ENCODE measurements around the gene KIRREL3.
A peak's percentile ranks its signal among the peaks of the same experiment; 100 is the strongest.
"Not testable (repeated sequence)": the region's sequence is repeated elsewhere in the genome, so short reads cannot be mapped to it uniquely, and the experiment has no call there.

KIRREL3 gene

GRCh38 chr11:126963115-126963514, 37.5 kb downstream of the KIRREL3 start:
- no peak for FAIRE-seq

DNA sequence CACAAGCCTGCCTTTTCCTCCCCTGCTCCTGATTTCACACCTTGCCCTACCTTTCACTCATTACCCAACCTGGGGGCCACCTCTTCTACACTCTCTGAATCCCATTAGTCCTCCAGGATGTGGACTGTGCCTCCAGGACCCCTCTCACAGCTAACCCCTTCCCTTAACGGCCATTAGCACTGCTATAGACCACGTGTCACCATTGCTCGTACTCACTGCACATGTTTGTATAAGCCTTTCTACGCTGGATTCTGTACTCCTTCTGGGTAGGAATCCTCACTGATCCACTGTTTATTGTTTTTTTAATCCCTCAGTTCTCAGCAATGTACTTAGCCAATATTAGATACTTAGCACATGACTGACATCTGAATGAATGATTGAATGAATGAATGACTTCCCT, 40.9 kb downstream of the KIRREL3 start:
- DNase-seq (ENCODE audit: insufficient read length, low spot score) = no peak
- no peak for FAIRE-seq

More at GRCh38 chr11:126963115-126963514, 37.5 kb downstream of the KIRREL3 start:
- DNase-seq (ENCODE audit: insufficient read length, low spot score) = no peak

DNA sequence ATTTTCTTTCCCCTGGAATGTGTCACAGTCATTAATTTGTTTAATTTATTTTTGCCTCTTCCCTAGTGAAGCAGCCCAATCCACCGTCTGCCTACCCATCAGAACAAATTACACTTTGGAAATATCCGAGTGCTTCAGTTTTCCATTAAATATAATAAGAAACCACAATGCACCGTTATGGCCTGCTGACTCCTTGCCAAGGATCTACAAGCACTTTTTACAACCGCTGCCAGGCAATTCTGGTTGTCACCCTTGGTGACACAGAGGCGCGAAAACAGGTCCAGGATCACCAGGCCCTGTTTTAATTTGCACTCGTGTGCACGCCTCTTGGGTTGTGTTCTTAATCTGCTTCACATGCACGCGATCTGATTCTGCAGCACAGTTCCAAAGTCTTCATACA, 43.9 kb downstream of the KIRREL3 start:
- FAIRE-seq (no peak), DNase-seq (ENCODE audit: insufficient read length, low spot score) (no peak)

GRCh38 chr11:126952533-126952932, 48.0 kb downstream of the KIRREL3 start:
- not testable (repeated sequence) for DNase-seq (ENCODE audit: insufficient read length, low spot score); FAIRE-seq

DNA sequence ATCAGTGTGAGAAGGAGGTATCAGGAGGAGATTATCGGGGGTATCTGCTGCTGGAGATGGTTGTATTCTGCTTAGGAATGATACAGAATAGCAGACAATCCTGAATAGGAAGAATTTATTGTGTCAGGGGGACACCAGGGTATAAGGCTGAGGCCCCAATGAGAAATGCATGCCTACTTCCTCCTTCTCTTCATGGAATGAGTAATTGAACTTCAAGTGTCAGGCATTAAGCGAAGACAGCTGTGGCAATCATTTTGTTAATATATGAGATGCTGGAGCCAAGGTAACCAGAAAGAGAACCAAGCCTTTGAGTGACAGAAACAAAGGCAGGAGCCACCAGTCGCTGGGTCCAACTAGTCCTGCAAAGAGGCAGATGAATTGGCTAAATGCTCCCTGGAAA, 49.1 kb downstream of the KIRREL3 start:
- FAIRE-seq (peak; percentile 23), DNase-seq (ENCODE audit: insufficient read length, low spot score) (no peak)

DNA sequence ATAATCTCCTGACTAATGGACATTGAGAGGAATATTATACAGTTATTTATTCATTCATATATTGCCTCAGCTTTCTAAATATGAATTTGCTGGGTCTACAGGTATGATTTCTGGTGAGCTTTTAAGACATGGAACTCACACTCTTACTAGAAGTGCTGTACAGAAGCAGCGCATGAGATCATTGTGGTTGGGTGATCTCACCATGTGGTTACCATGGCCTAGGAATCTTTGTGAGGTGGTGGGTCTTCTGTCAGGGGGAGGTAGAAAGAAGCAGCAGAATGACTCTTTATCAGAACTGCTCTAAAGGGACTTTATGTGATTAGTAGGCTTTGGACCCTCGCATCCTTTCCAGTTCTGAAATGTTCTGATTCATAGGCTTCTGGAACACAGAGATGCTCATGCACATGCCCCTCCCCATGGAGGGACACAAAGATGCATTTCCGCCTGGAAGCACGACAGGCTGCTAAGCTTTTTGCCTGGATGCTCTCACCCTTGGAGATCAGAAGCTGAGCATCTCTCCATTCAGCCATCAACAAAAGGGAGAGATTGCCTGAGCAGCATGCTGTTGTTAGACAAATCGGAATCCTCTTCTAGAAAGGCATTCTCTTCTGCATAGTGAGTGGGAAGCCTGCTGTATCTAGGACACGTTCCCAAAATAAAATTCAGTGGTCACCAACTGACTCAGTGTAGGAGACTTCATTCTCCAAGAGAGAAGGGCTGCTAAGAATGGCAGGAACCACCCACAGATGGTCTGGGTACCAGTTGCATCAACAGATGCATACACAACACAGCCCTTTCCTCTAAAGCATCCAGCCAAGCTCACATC, 51.3 kb downstream of the KIRREL3 start:
- no peak for FAIRE-seq
- no peak for DNase-seq (ENCODE audit: insufficient read length, low spot score)

- no peak for DNase-seq (ENCODE audit: insufficient read length, low spot score)
- FAIRE-seq = no peak
Observed at GRCh38 chr11:126948563-126948962, 52.0 kb downstream of the KIRREL3 start.

DNA sequence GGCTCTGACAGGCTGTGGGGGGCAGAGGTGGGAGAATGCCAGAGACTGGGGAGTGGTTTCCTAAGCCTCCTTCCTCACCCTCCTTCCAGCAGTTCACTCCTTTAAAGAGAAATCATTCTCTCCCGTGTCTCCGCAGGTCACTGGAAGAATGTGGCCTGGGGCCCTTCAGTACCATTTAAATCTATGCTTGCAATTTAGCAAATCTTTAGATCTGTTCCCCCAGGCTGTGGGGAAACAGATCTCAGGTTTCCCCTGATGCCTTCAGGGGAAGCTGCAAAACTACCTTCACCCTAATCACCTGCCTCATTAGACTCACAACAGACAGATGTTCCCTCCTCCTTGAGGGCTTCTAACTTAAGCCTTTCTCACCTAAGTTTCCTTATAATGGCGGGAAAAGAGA, 55.3 kb downstream of the KIRREL3 start:
- no peak for DNase-seq (ENCODE audit: insufficient read length, low spot score)
- no peak for FAIRE-seq

DNA sequence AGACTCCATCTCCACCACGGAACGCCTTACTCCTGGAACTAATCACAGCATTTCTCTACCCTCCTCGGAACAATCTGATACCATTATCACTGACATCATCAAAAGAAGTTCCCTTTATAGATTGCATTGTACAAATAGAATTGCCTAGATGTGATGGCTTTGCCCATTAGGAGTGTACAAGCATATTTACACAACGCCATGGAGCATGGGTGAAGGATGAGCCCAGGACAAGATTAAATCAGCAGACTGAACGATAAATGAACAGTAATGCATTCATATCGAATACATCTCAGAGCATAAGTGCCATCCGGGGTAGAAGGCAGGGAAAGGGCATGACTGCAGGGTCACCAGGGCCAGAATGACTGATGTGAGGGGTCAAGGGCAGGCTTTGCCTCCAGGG, 57.3 kb downstream of the KIRREL3 start:
- DNase-seq (ENCODE audit: insufficient read length, low spot score) (no peak), FAIRE-seq (no peak)

DNA sequence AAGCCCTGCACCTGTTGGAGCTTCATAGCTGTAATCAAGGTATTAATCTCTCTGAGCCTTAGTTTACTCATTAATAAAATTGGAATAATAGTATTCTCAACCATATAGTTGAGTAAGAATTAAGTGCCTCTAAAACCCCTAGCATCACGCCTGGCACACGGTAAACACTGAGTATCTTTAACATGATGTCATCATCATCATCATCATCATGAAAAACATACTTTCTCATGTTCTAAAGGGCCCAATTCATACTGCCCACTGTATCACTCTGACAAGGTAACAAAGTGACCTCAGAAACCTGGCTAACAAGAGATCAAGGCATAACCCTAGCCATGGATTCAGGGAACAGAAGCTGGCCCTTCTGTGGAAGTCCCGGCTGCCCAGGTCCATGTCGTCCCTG, 58.4 kb downstream of the KIRREL3 start:
- DNase-seq (ENCODE audit: insufficient read length, low spot score) = no peak
- FAIRE-seq = no peak

DNA sequence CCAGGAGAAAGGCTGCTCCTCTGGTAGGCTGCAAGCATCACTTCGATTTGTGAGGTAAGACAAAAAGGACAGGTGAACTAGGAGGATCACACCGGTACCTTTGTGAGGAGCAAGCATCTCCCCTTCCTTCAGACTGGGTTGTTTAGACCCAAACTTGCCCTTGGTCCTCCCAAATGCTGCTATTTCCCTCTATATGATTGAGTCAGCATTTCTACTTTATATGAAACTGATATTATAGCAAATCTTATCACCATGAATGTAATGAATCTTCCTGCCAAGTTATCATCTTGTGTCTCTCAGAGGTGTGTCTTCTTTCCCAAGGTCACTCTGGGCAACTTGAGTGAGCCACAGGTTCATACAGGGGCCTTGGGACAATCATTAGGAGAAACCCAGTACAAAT, 61.0 kb downstream of the KIRREL3 start:
- DNase-seq (ENCODE audit: insufficient read length, low spot score) (no peak), FAIRE-seq (no peak)

GRCh38 chr11:126938718-126939117, 61.9 kb downstream of the KIRREL3 start:
- no peak for FAIRE-seq
- DNase-seq (ENCODE audit: insufficient read length, low spot score) = no peak

DNA sequence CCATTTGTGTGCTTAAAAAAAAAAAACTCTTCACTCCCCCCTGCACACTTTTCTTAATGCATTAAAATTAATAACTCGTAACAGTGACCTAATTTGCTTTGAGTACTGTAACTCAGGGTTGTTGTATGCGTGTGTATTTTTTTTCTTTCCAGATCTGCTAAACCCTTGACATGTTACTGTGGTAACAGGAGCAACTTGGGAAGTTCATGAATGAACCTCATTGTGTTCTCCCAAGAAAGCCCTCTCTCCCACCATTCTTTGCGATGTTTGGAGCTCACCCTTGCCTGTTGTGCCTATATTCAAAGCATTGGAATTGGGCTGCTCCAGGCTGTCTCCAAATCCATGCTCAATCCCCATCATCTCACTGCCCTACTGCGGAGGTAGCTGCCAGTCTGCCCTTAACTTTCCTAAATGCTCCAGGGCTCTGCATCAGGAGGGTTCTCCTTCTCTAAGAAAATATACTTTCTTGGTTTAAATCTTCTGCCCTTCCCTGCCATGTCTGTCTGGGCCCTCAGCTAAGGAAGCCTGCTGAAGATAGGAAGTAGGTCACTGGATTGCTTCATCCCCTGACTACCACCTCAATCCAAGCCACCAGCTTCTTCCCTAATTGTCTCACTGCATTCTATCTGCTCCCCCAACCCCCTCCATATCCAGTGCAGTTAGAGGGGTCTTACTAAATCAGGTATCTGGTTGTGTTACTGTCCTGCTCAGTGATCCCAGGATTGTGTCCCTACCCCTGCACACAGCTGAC, 70.3 kb downstream of the KIRREL3 start:
- FAIRE-seq (no peak), DNase-seq (ENCODE audit: insufficient read length, low spot score) (no peak)

DNA sequence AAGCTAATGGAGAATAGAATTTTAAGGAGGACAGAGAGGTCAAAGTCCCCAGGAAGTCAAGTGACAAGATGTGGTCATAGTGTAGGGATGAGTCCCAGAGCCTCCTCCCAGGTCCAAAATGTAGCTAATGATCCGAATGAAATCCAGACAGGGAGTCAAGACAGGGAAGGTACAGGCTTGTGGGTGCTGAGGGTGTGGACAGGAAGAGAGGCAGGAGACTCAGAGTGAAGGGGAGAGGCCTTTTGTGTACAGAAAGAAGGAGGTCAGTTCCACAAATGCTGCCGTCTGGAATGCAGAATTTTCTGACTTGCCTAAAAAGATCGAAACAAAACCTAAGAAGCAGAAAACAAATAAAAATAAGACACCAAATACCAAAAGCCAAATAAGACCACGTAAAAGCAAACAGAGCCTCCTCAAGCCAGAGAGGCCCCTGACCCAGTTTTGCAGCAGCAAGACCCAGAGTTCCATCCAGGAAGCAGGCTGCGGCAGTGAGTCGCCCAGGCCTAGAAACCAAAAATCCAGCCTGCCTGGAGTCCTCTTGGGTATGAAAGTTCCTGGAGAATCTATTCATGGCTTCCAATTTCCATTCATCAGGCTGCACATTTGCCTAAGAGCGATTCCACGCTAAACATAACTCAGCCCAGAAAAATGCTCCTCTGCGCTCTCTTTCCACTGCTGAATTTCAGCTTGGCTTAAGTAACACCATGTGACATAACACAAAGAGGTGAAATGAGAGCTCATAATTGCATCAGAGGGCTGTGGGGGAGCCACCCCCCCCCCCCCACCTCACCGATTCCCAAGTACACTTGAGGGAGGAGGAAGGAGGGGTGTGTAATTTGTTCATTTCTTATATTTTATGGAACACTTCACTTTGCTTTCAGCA, 71.2 kb downstream of the KIRREL3 start:
- DNase-seq (ENCODE audit: insufficient read length, low spot score) = no peak
- no peak for FAIRE-seq

- no peak for FAIRE-seq
- no peak for DNase-seq (ENCODE audit: insufficient read length, low spot score)
Observed at GRCh38 chr11:126927623-126928022, 72.9 kb downstream of the KIRREL3 start.

GRCh38 chr11:126926376-126926791, 74.2 kb downstream of the KIRREL3 start:
- DNase-seq (ENCODE audit: insufficient read length, low spot score) (no peak), FAIRE-seq (no peak)

DNA sequence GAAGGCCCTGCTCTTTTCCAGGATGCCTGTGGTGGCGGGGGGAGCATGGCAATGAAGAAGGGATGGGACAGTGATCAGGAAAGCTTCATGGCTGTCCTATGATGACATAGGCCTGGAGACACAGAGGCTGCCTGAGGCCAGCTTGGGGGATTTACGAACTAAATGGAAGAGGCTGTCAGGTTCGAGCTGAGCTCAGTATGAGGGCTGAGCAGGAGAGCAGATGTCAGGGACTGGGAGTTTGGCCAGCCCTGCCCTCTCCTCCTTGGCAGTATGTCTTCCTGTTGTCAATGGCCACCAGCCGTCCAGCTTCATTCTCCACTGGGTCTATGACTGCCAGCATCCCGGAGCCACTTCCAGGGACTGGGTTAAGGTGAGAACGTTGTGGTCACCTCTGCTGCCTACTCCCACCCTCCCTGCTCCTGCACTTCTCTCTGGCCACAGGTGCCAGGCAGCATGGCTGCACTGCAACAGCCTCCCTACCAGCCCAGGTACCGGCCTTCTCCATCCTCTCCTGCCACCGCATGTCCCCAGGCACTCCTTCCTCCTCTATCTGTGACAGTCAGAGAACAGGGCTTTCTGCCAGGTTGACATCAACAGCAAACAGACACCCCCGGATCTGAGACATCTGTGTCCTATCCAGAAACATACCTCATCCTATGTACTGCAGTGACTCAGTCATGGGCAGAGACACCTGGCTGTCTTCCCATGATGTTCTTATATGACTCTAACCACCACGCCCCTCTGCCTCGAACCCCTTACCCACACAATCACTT, 75.1 kb downstream of the KIRREL3 start:
- FAIRE-seq = no peak
- DNase-seq (ENCODE audit: insufficient read length, low spot score) = no peak

DNA sequence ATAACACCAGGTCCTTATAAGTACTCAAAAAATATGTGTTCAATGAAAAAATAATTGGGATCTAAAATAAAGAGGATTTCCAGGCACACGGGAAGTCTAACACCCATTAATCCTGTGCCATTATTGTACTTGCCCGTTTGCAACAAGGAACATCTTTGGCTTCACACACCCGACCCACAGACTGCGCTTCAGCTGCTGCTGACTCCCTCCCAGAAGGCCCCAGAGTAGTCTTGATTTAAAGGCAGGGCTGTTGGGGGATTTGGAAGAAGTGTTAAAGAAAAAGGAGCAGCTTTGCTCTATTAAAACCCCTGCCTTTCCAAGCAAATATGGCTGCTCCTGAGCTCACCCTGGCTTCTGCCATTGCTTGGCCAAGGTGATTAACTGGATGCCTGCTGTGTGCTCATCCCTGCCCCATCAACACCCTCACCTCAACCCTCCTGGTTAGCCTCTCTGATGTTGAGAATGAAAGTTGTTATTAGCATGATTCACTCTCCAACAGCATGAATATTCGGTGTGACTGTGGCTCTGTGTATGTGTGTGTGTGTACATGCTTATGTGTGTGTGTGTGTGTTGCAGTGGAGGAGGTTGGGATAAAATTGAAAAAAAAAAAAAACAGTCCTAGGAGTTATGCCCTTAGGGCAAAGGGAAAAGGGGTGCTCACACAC, 76.1 kb downstream of the KIRREL3 start:
- DNase-seq (ENCODE audit: insufficient read length, low spot score) = no peak
- no peak for FAIRE-seq

DNA sequence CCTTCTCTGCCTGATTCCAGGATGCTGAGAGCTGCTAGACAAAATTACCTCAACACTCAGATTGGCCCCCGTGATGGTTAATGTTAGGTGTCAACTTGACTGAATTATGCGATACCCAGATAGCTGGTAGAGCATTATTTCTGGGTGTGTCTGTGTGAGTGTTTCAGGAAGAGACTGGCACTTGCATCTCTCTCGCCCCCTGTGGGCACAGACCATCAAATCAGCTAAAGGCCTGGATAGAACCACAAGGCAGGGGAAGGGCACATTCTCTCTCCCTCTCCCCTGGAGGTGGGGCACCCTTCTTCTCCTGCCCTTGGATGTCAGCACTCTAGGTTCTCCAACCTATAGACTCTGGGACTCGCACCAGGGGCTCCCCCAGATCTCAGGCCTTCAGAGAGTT, 79.7 kb downstream of the KIRREL3 start:
- DNase-seq (ENCODE audit: insufficient read length, low spot score) = no peak
- FAIRE-seq = peak; percentile 13

Data from HTR-8/SVneo (cell line).